ENCODE measurements around the gene CCT6B.
"Not testable (repeated sequence)": the region's sequence is repeated elsewhere in the genome, so short reads cannot be mapped to it uniquely, and the experiment has no call there.

The CCT6B gene

DNA sequence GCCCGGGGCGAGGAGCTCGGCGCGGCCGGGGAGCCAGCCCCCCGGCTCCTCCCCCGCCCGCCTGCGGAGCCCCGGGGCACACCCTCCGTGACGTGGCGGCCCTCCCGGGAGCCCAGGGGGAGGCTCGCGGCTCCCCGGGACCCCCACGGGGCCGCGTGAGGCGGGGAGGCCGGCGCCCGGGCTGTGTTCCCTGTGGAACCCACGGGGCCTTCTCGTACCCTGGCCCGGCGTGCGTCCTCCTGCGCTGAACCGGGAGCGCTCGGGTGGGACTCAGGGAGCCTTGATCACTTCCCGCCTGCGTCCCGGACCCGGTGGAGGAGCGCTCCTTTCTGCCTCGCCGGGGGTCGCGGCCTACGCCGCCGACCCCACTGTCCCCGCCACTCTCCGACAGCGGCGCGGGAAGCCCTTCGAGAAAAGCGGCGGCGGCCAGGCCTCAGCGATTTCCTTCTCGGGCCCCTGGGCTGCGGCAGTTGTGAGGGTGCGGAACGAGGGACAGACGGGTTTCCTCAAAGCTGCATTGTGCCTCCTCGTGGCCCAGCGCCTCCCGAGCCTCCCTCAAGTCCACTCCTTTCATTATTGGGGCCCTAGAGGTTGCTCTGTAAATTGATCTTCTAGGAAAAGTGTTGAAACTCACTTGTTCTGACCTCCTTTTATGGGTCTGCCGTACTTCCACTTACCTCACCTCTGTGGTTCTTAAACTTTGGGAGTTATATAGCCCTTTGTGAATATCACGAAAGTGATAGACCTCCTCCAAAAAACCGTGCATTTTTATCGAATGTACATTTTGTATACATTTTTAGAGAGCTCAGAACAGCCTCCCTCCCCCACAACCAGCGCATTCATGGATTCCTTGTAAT, 19.6 kb upstream of the CCT6B start:
- peak; percentile 62 for DNase-seq (ENCODE audit: low read depth, low spot score)

GRCh38 chr17:34980353-34980680, 19.1 kb upstream of the CCT6B start, which contains the start of gene LIG3:
Gene LIG3 (plus strand): TSS chr17:34980512. CDS start chr17:34983006, 2,494 bp downstream.
- peak; percentile 83 for DNase-seq (ENCODE audit: low read depth, low spot score)

DNA sequence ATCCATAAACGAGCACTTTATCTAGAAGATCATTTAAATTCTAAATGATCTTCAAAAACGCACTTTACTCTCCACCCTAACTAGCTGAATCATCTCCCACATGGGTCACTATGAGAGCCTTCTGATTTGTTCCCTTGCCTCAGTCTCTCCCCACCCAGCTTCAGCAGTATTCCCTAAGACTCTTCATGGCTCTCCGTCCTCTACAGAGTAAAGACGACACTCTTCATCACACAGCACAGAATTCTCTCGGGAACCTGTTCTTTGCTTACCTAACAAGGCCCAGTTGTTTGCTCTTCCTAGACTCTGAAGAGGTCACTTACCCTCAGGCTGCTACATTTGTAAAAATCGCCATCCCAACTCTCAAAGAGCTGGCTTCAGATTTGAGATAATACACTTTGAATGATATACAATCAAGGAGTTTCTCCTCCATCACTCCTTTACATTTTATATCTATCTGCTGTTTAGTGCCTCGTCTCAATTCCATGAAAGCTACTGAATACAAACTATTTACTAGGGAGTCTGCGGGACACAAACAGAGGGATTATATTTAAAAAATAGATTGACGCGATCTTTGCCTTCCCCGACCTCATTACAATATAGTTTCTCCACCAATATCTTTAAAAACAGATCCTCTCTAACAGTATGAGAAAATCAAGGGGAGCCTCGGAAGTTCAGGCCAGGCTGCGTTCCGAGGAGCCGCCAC, 18.5 kb upstream of the CCT6B start:
- no peak for DNase-seq (ENCODE audit: low read depth, low spot score)

DNA sequence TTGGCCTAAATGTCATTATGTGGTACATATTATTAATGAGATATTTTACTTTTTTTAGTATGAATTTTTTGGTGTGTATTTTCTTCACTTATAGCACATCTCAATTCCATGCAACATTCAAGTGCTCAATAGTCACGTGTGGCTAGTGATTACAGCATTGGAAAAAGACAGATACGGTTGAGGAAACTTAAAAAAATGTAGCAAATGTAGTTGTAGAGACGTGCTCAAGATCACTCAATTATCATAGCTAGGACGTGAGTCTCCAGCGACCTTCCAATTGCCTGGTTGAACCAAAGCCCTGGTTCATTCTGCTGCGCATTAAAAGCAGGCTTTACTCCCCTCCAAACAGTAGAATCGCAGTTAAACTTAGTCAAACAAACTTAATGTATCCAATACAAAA, 17.9 kb upstream of the CCT6B start:
- DNase-seq (ENCODE audit: low read depth, low spot score) = no peak

DNA sequence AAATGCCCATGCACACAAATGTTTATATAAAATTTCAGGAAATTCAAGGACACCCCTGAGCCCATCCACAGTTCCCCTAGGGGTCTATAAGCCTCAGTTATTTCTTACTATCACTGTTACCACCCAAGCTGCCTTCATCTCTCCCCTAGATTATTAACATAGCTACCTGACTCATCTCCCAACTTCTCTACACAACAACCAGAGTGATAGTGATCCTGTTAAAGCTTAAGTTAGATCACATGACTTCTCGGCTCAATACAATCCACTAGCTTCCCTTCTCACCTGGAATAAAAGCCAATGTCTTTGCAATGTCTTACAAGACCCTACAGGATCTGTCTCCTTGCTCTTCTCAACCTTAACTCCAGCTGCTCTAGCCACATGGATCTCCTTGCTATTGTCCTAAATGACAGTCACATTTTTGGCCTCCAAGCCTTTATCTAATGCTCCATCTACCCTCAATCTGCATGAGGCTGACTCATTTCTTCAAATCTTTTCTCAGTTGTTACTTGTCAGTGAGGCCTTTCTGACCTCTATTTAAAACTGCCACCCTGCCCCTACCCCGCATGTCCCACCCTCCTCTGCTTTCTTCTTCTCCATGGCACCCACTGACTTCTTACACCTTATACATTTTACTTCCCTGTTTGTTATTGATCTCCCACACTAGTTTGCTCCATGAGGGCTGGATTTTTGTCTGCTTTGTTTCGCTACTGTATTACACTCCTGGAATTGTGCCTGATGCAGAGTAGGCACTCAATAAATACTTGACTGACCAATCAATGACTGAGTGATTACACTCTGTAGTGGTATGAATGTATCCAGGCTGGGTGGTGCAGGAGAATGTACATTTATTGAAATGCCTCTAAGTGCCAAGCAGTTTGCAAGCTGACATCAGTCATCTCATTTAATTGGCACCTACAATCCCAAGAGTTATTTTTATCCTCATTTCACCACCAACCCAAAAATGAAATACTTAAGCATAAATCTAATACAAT, 13.8 kb upstream of the CCT6B start:
- no peak for DNase-seq (ENCODE audit: low read depth, low spot score)

DNA sequence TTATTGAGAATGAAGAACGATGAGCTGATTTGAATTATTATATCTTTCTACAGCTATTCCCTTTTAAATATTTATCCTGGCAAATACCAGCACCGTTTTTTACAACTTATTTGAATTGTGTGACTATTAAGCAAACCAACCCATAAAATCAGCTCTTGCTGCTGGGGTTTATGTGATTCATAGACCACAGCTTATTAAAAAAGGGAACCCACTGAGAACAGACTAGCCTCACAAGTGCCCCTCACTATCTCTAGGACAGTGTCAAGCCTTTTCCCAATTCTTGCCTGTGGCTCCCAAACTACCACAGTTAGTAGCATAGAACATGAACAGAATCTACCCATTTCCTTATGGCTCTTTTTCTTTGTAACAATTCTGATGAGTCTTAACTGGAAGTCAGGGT, 12.9 kb upstream of the CCT6B start:
- DNase-seq (ENCODE audit: low read depth, low spot score) = no peak

DNA sequence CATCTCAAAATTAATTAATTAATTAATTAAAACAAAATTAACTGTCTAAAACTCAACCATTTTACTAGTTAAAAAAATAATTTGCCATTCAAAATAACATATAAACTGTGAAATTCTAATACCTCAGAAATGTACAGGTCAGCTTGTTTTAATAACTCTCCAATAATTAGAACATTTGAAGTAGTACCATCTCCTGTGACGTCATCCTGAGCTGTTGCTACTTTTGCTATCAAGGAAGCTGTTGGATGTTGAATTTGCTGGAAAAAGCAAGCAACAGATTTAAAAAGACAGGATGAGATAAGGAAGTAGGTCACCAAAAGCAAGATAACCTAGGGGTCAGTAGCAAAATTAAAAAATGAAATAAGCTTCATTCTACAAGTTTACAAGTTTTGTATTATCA, 2.8 kb downstream of the CCT6B start:
- no peak for DNase-seq (ENCODE audit: low read depth, low spot score)

- not testable (repeated sequence) for DNase-seq (ENCODE audit: low read depth, low spot score)
Measured at GRCh38 chr17:34950780-34951179, 10.5 kb downstream of the CCT6B start.

DNA sequence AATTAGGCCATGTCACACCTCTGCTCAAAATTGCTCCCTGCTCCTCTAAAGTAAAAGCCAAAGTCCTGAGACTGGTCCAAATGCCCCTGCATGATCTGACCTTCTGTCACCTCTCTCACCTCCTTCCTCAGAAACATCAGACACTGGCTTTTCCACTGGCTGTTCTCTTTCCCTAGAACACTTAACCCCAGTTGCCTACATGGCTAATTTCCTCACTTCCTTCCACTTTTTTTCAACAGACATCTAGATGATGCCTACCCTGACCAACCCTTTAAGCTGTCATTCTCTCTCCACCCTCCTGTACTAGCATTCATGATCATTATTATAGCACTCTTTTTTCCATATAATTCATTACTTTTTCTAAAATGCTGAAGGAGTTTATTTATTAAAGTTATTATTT, 31.0 kb downstream of the CCT6B start:
- DNase-seq (ENCODE audit: low read depth, low spot score) = no peak

- no peak for DNase-seq (ENCODE audit: low read depth, low spot score)
Measured at GRCh38 chr17:34926661-34927060, 34.6 kb downstream of the CCT6B start.

- DNase-seq (ENCODE audit: low read depth, low spot score) = no peak
Measured at GRCh38 chr17:34920676-34921075, 40.6 kb downstream of the CCT6B start.

- no peak for DNase-seq (ENCODE audit: low read depth, low spot score)
Measured at GRCh38 chr17:34917381-34917780, 43.9 kb downstream of the CCT6B start.

DNA sequence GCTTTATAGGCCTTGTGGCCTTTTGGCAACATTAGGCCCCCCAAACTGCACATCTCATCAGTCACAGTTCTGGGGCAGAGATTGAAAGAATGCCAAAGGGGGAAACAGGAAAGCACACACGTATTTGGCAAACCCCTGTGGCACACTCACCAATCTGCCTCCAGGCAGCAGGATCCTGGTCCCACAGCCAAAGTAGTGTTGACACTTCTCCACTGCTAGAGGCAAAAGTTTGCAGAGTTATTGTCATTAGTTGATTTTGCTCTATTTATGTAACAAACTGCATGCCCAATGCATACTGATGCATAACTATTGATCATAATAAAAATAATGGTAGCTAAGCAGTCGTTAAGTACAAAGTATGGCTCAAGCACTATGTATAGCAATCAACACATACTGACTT, 45.1 kb downstream of the CCT6B start:
- DNase-seq (ENCODE audit: low read depth, low spot score) = no peak

GRCh38 chr17:34913001-34913400, 48.3 kb downstream of the CCT6B start:
- DNase-seq (ENCODE audit: low read depth, low spot score) = no peak

GRCh38 chr17:34909040-34909439, 52.2 kb downstream of the CCT6B start:
- no peak for DNase-seq (ENCODE audit: low read depth, low spot score)

DNA sequence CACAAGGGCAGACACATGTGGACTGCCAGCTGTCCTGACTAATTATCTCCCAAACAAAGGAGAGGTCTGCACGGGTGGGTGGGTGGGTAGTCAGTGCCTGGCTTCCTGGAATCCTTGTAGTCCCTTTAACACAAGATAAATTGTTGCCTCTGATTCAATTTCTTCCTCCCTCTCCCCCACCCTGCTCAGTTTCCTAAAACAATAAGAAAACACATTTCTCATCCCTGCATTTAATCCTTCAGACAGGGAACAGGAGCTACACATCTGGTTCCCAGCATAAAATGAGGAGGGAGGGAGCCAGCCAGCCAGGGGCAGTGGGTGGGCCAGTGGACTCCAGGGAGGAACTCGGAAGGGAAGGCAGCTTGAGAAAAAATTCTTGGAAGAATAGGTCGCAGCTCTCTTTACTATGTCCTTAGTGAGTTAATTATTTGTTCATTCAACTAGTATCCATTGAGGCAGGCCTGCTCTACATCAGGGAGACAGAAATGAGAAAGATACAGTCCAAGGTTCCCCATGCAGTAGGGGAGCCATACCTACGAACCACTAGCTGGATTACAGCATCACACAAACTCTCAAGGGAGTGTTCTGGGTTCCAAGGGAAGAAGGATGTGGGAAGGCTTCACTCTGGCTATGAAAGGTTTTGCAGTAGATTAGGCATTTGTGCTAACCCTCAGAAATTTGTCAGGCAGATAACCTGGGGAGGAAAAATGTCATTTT, 58.3 kb downstream of the CCT6B start:
- no peak for DNase-seq (ENCODE audit: low read depth, low spot score)

DNA sequence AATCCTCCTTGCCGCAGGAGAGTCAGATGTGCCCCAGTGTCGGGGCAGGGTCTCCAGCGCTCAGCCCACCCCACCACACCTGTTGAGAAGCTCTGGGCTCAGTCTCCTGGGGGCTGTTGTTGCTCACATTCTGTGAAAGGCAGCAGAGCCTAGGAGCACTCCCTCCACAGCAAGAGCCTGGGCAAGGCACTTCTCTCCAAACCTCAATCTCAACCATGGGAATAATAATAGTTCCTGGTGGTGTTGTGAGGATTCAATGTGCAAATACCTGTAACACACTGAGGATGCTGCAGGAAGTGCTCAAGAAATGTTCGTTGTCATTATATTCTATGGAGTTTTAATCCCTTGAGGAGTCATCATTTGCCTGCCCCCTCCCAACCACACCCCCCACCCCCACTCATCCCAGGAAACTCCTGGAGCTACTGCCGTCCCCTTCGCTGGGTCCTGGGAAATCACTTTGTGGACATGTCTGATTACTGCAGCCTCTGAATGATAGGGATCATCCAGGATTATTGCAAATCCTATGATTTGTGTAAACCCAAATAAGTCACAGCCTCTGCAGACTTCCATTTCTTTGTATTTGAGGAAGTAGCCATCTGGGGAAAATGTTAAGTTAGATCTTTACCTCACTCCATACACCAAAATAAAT, 61.5 kb downstream of the CCT6B start:
- no peak for DNase-seq (ENCODE audit: low read depth, low spot score)

DNA sequence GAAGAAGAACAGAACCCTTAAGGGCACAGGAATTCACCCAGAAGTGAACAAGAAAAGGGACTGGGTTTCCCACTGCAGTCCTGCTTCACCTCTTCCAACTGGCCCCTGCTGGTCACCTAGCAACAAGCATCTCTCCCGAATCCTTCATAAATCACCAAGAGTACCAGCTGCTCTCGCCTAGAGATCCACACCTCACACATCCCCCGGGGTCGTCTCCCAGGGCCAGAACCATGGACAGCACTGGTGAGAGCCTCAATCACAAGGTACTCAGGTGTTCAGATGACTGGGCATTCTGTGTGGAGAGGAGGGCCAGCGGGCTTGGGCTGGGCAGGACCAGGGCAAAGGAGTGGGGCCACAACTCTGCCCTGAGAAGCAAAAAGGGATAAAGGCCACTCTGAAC, 65.9 kb downstream of the CCT6B start:
- no peak for DNase-seq (ENCODE audit: low read depth, low spot score)

DNA sequence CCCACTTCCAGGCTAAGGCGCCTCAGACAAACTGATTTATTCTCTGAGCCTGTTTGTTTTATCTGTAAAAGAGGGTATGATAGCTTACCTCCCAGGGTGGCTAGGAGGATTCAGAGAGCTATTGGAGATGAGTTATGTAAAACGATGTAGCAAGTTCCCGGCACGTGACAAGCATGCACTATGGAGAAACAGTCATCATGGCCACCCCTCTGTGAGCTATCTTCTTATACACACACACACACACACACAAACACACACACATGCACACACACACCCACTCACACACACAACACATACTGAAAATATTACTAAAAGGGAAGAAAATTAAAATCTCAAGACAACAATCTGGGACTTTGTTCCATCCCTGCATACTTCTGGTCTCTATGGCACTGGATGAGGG, 66.3 kb downstream of the CCT6B start:
- DNase-seq (ENCODE audit: low read depth, low spot score) = no peak

- DNase-seq (ENCODE audit: low read depth, low spot score) = no peak
Measured at GRCh38 chr17:34892461-34893249, 68.6 kb downstream of the CCT6B start.

Data from smooth muscle cell of the brain vasculature (primary cell).